Subcutaneous abdominal adipose tissue (tissue), 5 donors: Measurements from ENCODE around the gene RELN.
"Not testable (repeated sequence)": the region's sequence is repeated elsewhere in the genome, so short reads cannot be mapped to it uniquely, and the experiment has no call there.

Experiments
- H3K27ac ChIP-seq: one replicate; pipeline ENCODE4 v1.7.0; 2013; ENCODE audit warnings: low read depth, mild to moderate bottlenecking, inconsistent platforms, low read length, moderate library complexity
- H3K27me3 ChIP-seq, 5 donors: one replicate each; pipeline ENCODE4 v1.7.0; 2013; ENCODE audit warnings: low read length in 5 of 5, inconsistent platforms in 1 of 5; ENCODE audit not compliant: control insufficient read depth in 5 of 5, insufficient read depth in 4 of 5
- H3K36me3 ChIP-seq, 5 donors: one replicate each; pipeline ENCODE4 v1.7.0; 2013; ENCODE audit warnings: low read length in 5 of 5; ENCODE audit not compliant: control insufficient read depth in 5 of 5, insufficient read depth in 5 of 5
- H3K4me1 ChIP-seq, 5 donors: one replicate each; pipeline ENCODE4 v1.7.0; 2013; ENCODE audit warnings: low read length in 5 of 5, mild to moderate bottlenecking in 3 of 5, moderate library complexity in 1 of 5; ENCODE audit not compliant: control insufficient read depth in 5 of 5, insufficient read depth in 5 of 5
- H3K4me3 ChIP-seq, 5 donors: one replicate each; pipeline ENCODE4 v1.7.0; 2013; ENCODE audit warnings: low read length in 5 of 5, low read depth in 1 of 5
- H3K9ac ChIP-seq, 5 donors: one replicate each; pipeline ENCODE4 v1.7.0; 2013; ENCODE audit warnings: low read length in 5 of 5, mild to moderate bottlenecking in 4 of 5, moderate library complexity in 3 of 5
- H3K9me3 ChIP-seq, 5 donors: one replicate each; pipeline ENCODE4 v1.7.0; 2013; ENCODE audit warnings: low read length in 5 of 5; ENCODE audit not compliant: control insufficient read depth in 5 of 5
- donor health status: healthy.
- donor health status: healthy.
- donor health status: healthy.
- donor health status: healthy.
- donor health status: healthy.

Gene RELN

DNA sequence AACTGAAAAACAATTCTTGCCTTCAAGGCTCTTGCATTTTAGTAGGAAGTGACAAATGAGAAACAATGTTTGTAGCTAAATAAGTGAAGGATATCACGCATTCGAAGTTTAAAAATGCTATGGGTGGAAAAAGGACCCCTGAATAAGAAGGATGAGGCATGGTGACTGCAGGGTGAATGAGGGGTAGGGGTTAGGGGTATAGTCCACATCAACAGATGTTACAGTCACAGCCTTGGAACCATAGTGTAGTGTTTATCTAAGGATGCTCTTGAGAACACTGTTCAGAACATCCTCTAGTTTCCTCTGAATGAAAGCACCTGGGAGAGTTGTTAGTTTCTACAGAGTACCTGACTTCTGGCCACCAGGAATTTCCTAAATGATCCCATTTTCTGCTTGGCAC is 157.0 kb downstream of the RELN start:
- H3K9me3 ChIP-seq = peaks cover 0 to 2% (median 0%) of the 10 kb centered on the region in 5 donors
- no peaks in the 10 kb centered on the region for H3K36me3 ChIP-seq
- no peaks in the 10 kb centered on the region for H3K4me1 ChIP-seq
- H3K27me3 ChIP-seq = no peaks in the 10 kb centered on the region
- H3K27ac ChIP-seq = no peak overlapping the region
- H3K9ac ChIP-seq = no peak overlapping the region
- no peak overlapping the region for H3K4me3 ChIP-seq

DNA sequence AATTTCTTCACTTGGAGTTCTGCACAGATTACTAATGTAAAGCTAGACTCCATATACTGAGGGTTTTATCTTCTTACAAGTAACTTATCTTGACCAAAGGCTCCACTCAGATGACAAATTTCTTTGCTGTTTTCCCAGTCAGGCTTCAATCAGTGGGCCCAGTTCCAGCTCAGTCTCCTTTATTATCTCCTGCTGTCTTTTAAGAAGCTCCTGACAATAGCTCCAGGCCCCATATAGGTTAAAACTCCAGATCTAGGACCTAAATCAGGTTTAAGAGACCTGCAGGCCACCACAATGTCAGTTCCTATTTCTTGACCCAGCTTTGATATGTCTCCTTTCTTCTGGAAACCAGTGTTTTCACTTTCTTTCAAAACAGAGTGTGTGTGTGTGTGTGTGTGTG is 165.2 kb downstream of the RELN start:
- no peak overlapping the region for H3K27ac ChIP-seq
- H3K9ac ChIP-seq = no peak overlapping the region
- peaks cover 0 to 3% (median 0%) of the 10 kb centered on the region in 5 donors for H3K9me3 ChIP-seq
- no peaks in the 10 kb centered on the region for H3K36me3 ChIP-seq
- H3K27me3 ChIP-seq = no peaks in the 10 kb centered on the region
- no peaks in the 10 kb centered on the region for H3K4me1 ChIP-seq
- no peak overlapping the region for H3K4me3 ChIP-seq

DNA sequence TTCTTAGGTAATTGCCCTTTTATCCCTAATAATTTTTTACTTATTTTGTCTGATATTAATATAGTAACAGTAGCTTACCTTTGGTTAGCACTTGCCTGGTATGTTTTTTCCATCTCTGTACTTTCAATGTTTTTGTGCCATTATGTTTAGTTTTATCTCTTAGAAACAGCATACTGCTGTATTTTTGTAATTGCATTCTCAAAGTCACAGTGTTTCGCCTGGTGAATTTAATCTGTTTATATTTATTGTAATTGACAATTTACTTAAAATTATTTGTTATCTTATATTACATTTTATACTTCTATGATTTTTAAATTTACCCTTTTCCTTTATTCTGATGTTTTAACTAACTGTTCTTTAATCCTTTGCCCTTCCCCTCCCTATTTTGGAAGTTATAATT is 166.4 kb downstream of the RELN start:
- Histone ChIP-seq H3K27me3 (no peaks in the 10 kb centered on the region), H3K9me3 (peaks cover 0 to 3% (median 0%) of the 10 kb centered on the region in 5 donors), H3K4me1 (no peaks in the 10 kb centered on the region), H3K4me3 (no peak overlapping the region), H3K9ac (no peak overlapping the region), H3K36me3 (no peaks in the 10 kb centered on the region), H3K27ac (no peak overlapping the region)

DNA sequence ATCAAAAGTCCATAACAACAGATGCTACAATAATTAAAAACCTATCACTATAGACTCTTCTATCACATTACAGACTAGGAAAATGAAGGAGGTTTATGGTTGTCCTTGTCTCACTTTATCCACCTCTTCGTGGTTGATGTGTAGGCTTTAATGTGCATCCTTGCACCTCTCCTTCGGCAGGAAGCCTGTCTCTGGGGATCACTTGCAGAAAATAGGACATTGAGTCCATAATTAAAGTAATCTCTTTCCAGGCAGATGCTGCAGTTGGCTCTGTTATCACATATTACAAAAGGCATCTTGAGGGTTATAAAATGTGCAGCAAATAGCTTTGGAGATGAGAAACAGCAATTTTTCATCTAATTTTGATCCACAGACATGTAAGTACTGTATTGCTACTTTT is 168.4 kb downstream of the RELN start:
- H3K27ac ChIP-seq = no peak overlapping the region
- H3K27me3 ChIP-seq = no peaks in the 10 kb centered on the region
- H3K9me3 ChIP-seq = peaks cover 0 to 3% (median 0%) of the 10 kb centered on the region in 5 donors
- H3K4me1 ChIP-seq = no peaks in the 10 kb centered on the region
- H3K4me3 ChIP-seq = no peak overlapping the region
- no peaks in the 10 kb centered on the region for H3K36me3 ChIP-seq
- H3K9ac ChIP-seq = no peak overlapping the region

DNA sequence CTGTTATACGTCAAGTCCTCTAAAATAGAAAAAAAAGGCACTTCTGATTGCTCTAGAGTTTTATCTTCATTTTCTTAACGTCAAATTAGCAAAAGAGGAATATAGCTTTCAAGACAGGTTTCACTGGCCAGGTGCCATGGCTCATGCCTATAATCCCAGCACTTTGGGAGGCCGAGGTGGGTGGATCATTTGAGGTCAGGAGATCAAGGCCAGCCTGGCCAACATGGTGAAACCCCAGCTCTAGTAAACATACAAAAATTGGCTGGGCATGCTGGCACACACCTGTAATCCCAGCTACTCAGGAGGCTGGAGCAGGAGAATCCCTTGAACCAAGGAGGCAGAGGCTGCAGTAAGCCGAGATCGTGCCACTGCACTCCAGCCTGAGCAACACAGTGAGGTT is 173.5 kb downstream of the RELN start:
- H3K9me3 ChIP-seq, H3K27ac ChIP-seq, H3K4me3 ChIP-seq, H3K36me3 ChIP-seq, H3K4me1 ChIP-seq, H3K9ac ChIP-seq, H3K27me3 ChIP-seq: not testable (repeated sequence)

DNA sequence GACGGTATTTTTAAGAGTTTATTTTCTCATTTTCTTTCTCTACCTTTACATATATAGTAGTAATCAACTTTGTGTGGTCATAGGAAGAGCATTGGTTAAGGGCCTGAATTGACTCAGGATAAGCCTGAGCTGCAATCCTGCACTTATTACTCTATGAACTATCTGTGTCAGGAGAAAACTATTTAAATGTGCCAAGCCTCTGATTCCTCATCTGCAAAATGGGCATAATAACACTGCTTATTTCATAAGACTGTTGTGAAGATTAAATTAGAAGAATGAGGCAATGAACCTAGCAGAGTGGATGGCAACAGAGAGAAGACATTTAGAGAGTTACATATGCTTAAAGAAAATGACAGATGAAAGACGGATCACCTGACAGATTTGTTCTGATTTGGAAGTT is 175.5 kb downstream of the RELN start:
- H3K9ac ChIP-seq = no peak overlapping the region
- H3K4me1 ChIP-seq = no peaks in the 10 kb centered on the region
- no peak overlapping the region for H3K4me3 ChIP-seq
- H3K9me3 ChIP-seq = peaks cover 0 to 3% (median 0%) of the 10 kb centered on the region in 5 donors
- no peaks in the 10 kb centered on the region for H3K36me3 ChIP-seq
- H3K27ac ChIP-seq = no peak overlapping the region
- no peaks in the 10 kb centered on the region for H3K27me3 ChIP-seq

DNA sequence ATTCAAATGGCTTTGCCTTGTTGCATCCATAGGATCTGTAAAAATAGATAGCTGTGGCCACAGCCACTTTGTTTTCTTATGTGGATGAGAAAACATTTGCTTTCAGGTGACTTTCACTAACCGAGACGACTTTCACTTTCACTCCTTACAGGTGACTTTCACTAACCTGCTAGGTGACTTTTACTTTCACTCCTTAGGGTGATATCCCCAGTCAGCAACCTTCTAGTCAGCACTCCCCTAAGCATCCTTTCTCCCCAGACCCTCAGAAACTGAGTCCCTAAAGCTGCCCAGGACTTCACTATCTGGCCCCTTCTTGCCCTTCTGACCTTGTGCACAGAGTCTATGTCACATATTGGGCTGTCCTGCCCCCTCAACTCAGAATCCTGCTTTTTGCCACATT is 177.5 kb downstream of the RELN start:
- no peak overlapping the region for H3K9ac ChIP-seq
- peaks cover 0 to 3% (median 0%) of the 10 kb centered on the region in 5 donors for H3K9me3 ChIP-seq
- no peak overlapping the region for H3K4me3 ChIP-seq
- no peaks in the 10 kb centered on the region for H3K4me1 ChIP-seq
- no peaks in the 10 kb centered on the region for H3K36me3 ChIP-seq
- H3K27ac ChIP-seq = no peak overlapping the region
- H3K27me3 ChIP-seq = no peaks in the 10 kb centered on the region

DNA sequence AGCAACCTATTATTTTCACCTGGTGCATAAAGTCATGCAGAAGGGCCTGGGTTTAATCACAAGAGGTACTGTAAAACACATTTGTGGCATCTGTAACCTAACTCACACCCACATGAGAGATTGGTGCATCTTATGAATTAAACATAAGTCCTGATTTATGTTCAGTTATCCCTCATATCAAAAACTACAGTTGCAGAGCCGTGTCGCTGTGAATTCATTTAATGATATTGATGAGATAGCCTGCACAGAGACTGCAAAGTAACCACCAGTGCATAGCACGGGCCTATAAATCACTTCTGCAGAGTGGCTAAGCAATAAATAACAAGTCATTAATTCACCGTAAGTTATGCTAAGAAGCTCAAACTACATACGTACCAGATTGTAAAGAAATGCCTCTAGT is 178.2 kb downstream of the RELN start:
- Histone ChIP-seq H3K36me3 (no peaks in the 10 kb centered on the region), H3K9ac (no peak overlapping the region), H3K27me3 (no peaks in the 10 kb centered on the region), H3K4me1 (no peaks in the 10 kb centered on the region), H3K4me3 (no peak overlapping the region), H3K27ac (no peak overlapping the region), H3K9me3 (peaks cover 0 to 3% (median 0%) of the 10 kb centered on the region in 5 donors)

DNA sequence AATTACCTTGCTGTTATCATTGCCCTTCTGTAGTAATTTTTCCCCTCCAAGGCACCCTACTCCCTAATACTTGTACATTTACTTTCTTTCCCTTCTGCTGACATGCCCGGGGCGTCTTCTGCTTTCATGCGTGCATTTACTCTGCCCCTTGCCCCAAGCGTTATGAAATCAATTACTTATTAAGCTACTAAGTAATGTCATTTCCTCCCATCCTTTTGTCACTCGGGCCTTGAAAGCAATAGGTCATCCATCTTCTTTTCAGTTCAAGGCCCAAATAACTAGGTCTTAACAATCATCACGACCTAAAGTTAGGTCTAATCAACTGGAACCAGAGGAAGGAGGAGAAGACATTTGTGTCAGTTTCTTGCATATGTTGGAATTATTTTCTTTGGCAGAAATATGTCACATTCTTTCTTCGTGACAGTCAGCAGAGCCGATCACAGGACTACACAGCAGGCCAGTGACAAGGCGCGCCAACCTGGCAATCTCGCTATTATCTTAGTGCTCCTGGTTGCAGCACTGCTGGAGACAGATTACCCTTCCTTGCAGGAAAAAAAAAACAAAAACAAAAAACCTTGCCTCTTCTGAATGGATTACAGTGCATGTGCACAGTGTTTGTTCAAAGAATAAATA is 179.2 kb downstream of the RELN start:
- no peak overlapping the region for H3K9ac ChIP-seq
- H3K9me3 ChIP-seq = peaks cover 0 to 3% (median 0%) of the 10 kb centered on the region in 5 donors
- no peaks in the 10 kb centered on the region for H3K36me3 ChIP-seq
- no peaks in the 10 kb centered on the region for H3K4me1 ChIP-seq
- H3K27me3 ChIP-seq = no peaks in the 10 kb centered on the region
- H3K4me3 ChIP-seq = no peak overlapping the region
- H3K27ac ChIP-seq = no peak overlapping the region

DNA sequence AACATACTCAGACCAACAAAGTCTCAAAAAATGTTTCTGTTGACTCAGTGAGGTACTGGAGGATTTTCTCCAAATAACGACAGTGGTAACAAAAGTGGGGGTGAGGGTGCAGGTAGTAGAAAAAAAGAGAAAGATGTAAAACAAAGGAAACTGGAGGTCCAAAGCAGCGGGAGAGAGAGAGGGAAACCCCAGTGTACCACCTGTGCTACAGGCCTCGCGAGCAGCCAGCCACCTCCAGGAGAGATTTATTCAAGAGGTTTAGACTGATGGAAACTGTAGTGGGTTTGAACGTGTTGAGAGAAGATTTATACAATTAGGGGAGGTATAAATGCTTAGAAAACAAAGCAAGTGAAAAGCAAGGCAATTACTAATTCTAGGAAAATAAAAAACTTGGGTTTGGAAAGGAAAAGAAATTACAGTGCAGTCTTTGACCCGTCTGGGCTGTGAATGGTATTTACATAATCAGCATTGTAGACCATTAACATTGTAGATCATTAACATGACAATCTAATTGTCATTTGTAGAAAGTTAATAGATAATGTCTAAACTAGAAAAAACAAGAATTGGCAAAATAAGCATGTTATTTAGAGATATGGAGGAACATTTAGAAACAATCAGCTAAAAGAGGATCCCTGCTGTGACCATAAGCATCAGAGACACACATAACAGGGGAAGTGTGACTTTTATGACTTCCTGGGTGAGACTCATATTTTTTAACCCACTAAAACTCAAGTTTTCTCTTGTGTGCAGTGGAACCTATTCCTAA is 180.0 kb downstream of the RELN start:
- H3K4me1 ChIP-seq = no peaks in the 10 kb centered on the region
- H3K9ac ChIP-seq = no peak overlapping the region
- peaks cover 0 to 3% (median 0%) of the 10 kb centered on the region in 5 donors for H3K9me3 ChIP-seq
- H3K36me3 ChIP-seq = no peaks in the 10 kb centered on the region
- H3K27me3 ChIP-seq = no peaks in the 10 kb centered on the region
- no peak overlapping the region for H3K27ac ChIP-seq
- H3K4me3 ChIP-seq = no peak overlapping the region
